HEK293 (cell line): ENCODE data around the gene AUP1.

ENCODE experiments used
- CTCF ChIA-PET: fragments of 350-600 bp; formaldehyde crosslinking; extraction: SDS; loops from one replicate; lab custom pipeline; 2021; ENCODE audit warnings: antibody characterized with exemption; lab: Yijun Ruan, JAX
- POLR2A ChIA-PET: fragments of 300-600 bp; formaldehyde crosslinking; extraction: SDS; loops from one replicate; lab custom pipeline; 2020; ENCODE audit warnings: antibody characterized with exemption, inconsistent platforms; lab: Yijun Ruan, JAX
- H3K27ac ChIP-seq: fragments of 200-500 bp; sonication (Bioruptor generic); 2 replicates; pipeline ENCODE4 v1.5.1; 2014; ENCODE audit warnings: low read depth, low read length, control low read depth, inconsistent platforms; ENCODE audit errors: extremely low read depth
- H3K36me3 ChIP-seq, 2 experiments: fragments of 200-500 bp in 1 of 2; sonication (Bioruptor generic) in 1 of 2; 1 replicate in 1 of 2; 2 replicates in 1 of 2; pipeline ENCODE4 v1.5.1; 2014 to 2017; ENCODE audit warnings: inconsistent platforms in 2 of 2, low read length in 2 of 2; ENCODE audit not compliant: control insufficient read depth in 2 of 2, insufficient read depth in 1 of 2
- H3K4me1 ChIP-seq: fragments of 200-500 bp; sonication (Bioruptor generic); 2 replicates; pipeline ENCODE4 v1.5.1; 2014; ENCODE audit warnings: mild to moderate bottlenecking, low read length, inconsistent platforms; ENCODE audit not compliant: control insufficient read depth, insufficient read depth
- H3K4me3 ChIP-seq: 2 replicates; pipeline ENCODE4 v1.5.1; 2011; ENCODE audit warnings: low read depth, mild to moderate bottlenecking, control low read depth, low read length, moderate library complexity
- H3K9me3 ChIP-seq: fragments of 200-500 bp; sonication (Bioruptor generic); 2 replicates; pipeline ENCODE4 v1.5.1; 2014; ENCODE audit warnings: low read depth, low read length, inconsistent platforms; ENCODE audit not compliant: control insufficient read depth, insufficient read depth
- KLF1 ChIP-seq: fragments of 450-650 bp; formaldehyde crosslinking; IDR thresholded peaks from 2 replicates; pipeline ENCODE4 v1.5.1; 2016; ENCODE audit warnings: missing biosample characterization, missing genetic modification characterization
- MEIS1 ChIP-seq: sonication (generic); formaldehyde crosslinking; IDR thresholded peaks from 2 replicates; pipeline ENCODE4 v1.8.1; 2022; ENCODE audit warnings: missing genetic modification reagents, mild to moderate bottlenecking, borderline replicate concordance
- PRDM2 ChIP-seq: fragments of 450-650 bp; formaldehyde crosslinking; IDR thresholded peaks from 2 replicates; pipeline ENCODE4 v1.5.1; 2016; ENCODE audit warnings: missing biosample characterization, missing genetic modification characterization, borderline replicate concordance
- SP2 ChIP-seq: fragments of 450-650 bp; formaldehyde crosslinking; IDR thresholded peaks from 2 replicates; pipeline ENCODE4 v1.5.1; 2016; ENCODE audit warnings: missing biosample characterization, missing genetic modification characterization
- ZBTB21 ChIP-seq: fragments of 450-650 bp; formaldehyde crosslinking; IDR thresholded peaks from 2 replicates; pipeline ENCODE4 v1.5.1; 2017; ENCODE audit warnings: missing biosample characterization, missing genetic modification characterization
- ZNF169 ChIP-seq: fragments of 450-650 bp; formaldehyde crosslinking; IDR thresholded peaks from 2 replicates; pipeline ENCODE4 v1.5.1; 2016; ENCODE audit warnings: missing biosample characterization, missing genetic modification characterization
- ZNF184 ChIP-seq: fragments of 450-650 bp; IDR thresholded peaks from 2 replicates; pipeline ENCODE4 v1.5.1; 2018; ENCODE audit warnings: missing biosample characterization, mild to moderate bottlenecking, missing genetic modification characterization
- ZNF311 ChIP-seq: fragments of 450-650 bp; formaldehyde crosslinking; IDR thresholded peaks from 2 replicates; pipeline ENCODE4 v1.5.1; 2017; ENCODE audit warnings: missing biosample characterization, missing genetic modification characterization, borderline replicate concordance
- ZNF558 ChIP-seq: fragments of 450-650 bp; formaldehyde crosslinking; IDR thresholded peaks from 2 replicates; pipeline ENCODE4 v1.5.1; 2016; ENCODE audit warnings: missing biosample characterization, missing genetic modification characterization
- ZNF701 ChIP-seq: fragments of 450-650 bp; formaldehyde crosslinking; IDR thresholded peaks from 2 replicates; pipeline ENCODE4 v1.5.1; 2016; ENCODE audit warnings: missing biosample characterization, missing genetic modification characterization
- ZNF792 ChIP-seq: fragments of 450-650 bp; formaldehyde crosslinking; IDR thresholded peaks from 2 replicates; pipeline ENCODE4 v1.5.1; 2016; ENCODE audit warnings: missing biosample characterization, missing genetic modification characterization
- TF ChIP-seq, protein P1 (sequence below): fragments of 450-650 bp; formaldehyde crosslinking; IDR thresholded peaks from 2 replicates; pipeline ENCODE4 v1.5.1; 2016; ENCODE audit warnings: missing biosample characterization, missing genetic modification characterization
- TF ChIP-seq, protein P2 (sequence below): fragments of 450-650 bp; formaldehyde crosslinking; IDR thresholded peaks from 2 replicates; pipeline ENCODE4 v1.5.1; 2016; ENCODE audit warnings: missing biosample characterization, missing genetic modification characterization, low read depth

The AUP1 gene

GRCh38 chr2:74497777-74498499 lies 31.6 kb downstream of the AUP1 start (continued):
- TF ChIP-seq ZBTB21 (tag by site-specific recombination) (no peak), PRDM2 (tag by site-specific recombination) (no peak), SP2 (no peak)

GRCh38 chr2:74496997-74497776 lies 32.3 kb downstream of the AUP1 start:
- Histone ChIP-seq H3K4me3 (no peak overlapping the region), H3K27ac (no peak overlapping the region), H3K4me1 (no peaks in the 10 kb centered on the region), H3K9me3 (no peaks in the 10 kb centered on the region), H3K36me3 (peaks cover 0 to 23% of the 10 kb centered on the region in 2 experiments; a peak in 1 of 3 replicates)
- CTCF ChIA-PET = interaction anchor here (1.1 kb wide), 1 partner anchor 35 kb away, joined by 3 read pairs; no protein-coding TSS in a partner anchor
- POLR2A ChIA-PET = no interaction called here
- TF ChIP-seq ZNF311 (tag by site-specific recombination) (no peak), ZNF169 (tag by site-specific recombination) (no peak), ZNF184 (tag by site-specific recombination) (0 out of 2 replicates have a peak, but pooled peaks have one; percentile 19), ZNF792 (no peak), ZNF558 (tag by site-specific recombination) (no peak)
- TF ChIP-seq, protein P1, sequence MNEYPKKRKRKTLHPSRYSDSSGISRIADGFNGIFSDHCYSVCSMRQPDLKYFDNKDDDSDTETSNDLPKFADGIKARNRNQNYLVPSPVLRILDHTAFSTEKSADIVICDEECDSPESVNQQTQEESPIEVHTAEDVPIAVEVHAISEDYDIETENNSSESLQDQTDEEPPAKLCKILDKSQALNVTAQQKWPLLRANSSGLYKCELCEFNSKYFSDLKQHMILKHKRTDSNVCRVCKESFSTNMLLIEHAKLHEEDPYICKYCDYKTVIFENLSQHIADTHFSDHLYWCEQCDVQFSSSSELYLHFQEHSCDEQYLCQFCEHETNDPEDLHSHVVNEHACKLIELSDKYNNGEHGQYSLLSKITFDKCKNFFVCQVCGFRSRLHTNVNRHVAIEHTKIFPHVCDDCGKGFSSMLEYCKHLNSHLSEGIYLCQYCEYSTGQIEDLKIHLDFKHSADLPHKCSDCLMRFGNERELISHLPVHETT (tag by site-specific recombination) = no peak

DNA sequence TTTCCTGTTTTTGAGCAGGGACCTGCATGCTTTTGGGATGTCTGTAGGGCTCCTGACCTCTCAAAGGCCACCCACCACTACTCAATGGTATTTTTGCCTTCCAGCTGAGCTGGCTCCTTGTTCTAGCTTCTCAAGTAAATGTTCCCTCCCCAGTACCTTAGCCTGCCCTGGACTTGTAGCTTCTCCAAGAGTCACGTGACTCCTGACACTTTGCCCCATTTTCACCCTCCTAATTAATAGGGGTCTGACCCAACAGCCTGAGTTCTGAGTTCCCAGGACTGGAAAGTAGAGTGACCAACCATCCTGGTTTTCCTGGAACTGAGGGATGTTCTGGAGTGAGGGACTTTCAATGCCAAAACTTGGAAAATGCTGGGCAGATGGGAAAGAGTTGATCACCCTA lies 34.1 kb downstream of the AUP1 start:
- POLR2A ChIA-PET = no interaction called here
- Histone ChIP-seq H3K27ac (no peak overlapping the region), H3K4me3 (no peak overlapping the region), H3K9me3 (no peaks in the 10 kb centered on the region), H3K4me1 (no peaks in the 10 kb centered on the region), H3K36me3 (peaks cover 0 to 41% of the 10 kb centered on the region in 2 experiments; a peak in 1 of 3 replicates)
- TF ChIP-seq, protein P2, sequence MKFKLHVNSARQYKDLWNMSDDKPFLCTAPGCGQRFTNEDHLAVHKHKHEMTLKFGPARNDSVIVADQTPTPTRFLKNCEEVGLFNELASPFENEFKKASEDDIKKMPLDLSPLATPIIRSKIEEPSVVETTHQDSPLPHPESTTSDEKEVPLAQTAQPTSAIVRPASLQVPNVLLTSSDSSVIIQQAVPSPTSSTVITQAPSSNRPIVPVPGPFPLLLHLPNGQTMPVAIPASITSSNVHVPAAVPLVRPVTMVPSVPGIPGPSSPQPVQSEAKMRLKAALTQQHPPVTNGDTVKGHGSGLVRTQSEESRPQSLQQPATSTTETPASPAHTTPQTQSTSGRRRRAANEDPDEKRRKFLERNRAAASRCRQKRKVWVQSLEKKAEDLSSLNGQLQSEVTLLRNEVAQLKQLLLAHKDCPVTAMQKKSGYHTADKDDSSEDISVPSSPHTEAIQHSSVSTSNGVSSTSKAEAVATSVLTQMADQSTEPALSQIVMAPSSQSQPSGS (tag by site-specific recombination) = no peak
- TF ChIP-seq ZNF701 (tag by site-specific recombination) (no peak), MEIS1 (no peak), KLF1 (tag by site-specific recombination) (no peak)
- CTCF ChIA-PET = interaction anchor here (0.6 to 0.9 kb wide), 2 partner anchors 11 to 48 kb away, joined by 3 to 10 read pairs; no protein-coding TSS in a partner anchor
